ENCODE measurements around the gene SNURF.

The SNURF gene

GRCh38 chr15:24976932-24977331 is 22.1 kb downstream of the SNURF start:
- no peak for DNase-seq (ENCODE audit: low read depth)
- TF ChIP-seq CTCF (conservative IDR thresholded peaks at IDR 0.05; ENCODE audit: low read length) = no peak
- no peak overlapping the region for H3K4me3 ChIP-seq (ENCODE audit: low read length)

- no peak for TF ChIP-seq CTCF (conservative IDR thresholded peaks at IDR 0.05; ENCODE audit: low read length)
- no peak for DNase-seq (ENCODE audit: low read depth)
- H3K4me3 ChIP-seq (ENCODE audit: low read length) = no peak overlapping the region
Observed at GRCh38 chr15:24977686-24978085, 22.9 kb downstream of the SNURF start.

- no peak for DNase-seq (ENCODE audit: low read depth)
- no peak for TF ChIP-seq CTCF (conservative IDR thresholded peaks at IDR 0.05; ENCODE audit: low read length)
- no peak overlapping the region for H3K4me3 ChIP-seq (ENCODE audit: low read length)
Observed at GRCh38 chr15:24985224-24985623, 30.4 kb downstream of the SNURF start.

- DNase-seq (ENCODE audit: low read depth) = no peak
- TF ChIP-seq CTCF (conservative IDR thresholded peaks at IDR 0.05; ENCODE audit: low read length) = no peak
- no peak overlapping the region for H3K4me3 ChIP-seq (ENCODE audit: low read length)
Observed at GRCh38 chr15:24986653-24987052, 31.9 kb downstream of the SNURF start.
